A673 (cell line): ENCODE data around the gene VAMP5.

Experiments used
- CTCF ChIP-seq: fragments of 300-800, 200-600 bp; sonication (generic); conservative IDR thresholded peaks from 2 replicates; pipeline ENCODE4 v1.5.1; 2017; ENCODE audit warnings: low read depth, mild to moderate bottlenecking, antibody characterized with exemption, low read length, moderate library complexity, mixed read lengths
- EZH2 ChIP-seq: fragments of 200-600 bp; sonication (generic); IDR thresholded peaks from 2 replicates; pipeline ENCODE4 v1.6.1; 2017; ENCODE audit warnings: borderline replicate concordance, low read depth, mild to moderate bottlenecking, mixed read lengths, antibody characterized with exemption, low read length; ENCODE audit not compliant: poor library complexity, severe bottlenecking

DNA sequence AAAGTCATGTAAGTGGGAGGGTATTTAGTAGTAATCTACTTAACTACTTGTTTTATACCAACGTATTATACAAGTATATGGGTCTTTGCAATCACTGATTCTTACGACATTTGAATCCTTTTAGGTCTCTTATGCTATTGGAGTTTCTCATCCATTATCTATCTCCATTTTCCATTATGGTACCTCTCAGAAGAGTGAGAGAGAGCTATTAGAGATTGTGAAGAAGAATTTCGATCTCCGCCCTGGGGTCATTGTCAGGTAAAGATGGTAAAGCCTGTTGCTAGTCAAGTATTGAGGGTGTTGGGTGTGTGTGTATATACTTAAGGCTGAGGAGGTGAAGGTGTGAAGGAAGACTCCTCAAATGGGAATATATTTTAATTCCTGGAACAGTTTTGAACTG is 41.5 kb upstream of the VAMP5 start:
- TF ChIP-seq CTCF: no peak
- no peak for TF ChIP-seq EZH2
